Trophoblast cell (in vitro differentiated cells and primary cell): ENCODE measurements around the gene CLTCL1.

ENCODE experiments used
- DNase-seq, 2 donors: peaks; one replicate each; pipeline ENCODE4 v3.0.0-alpha.2; 2016
- H2AFZ ChIP-seq: 2 replicates; pipeline ENCODE4 v1.6.1; 2013; ENCODE audit warnings: low read length, moderate library complexity, mild to moderate bottlenecking; ENCODE audit not compliant: insufficient read depth, poor library complexity
- H2AK5ac ChIP-seq: 2 replicates; pipeline ENCODE4 v1.6.1; 2013; ENCODE audit warnings: mild to moderate bottlenecking, low read length
- H2BK120ac ChIP-seq: 2 replicates; pipeline ENCODE4 v1.6.1; 2013; ENCODE audit warnings: low read length, mild to moderate bottlenecking, moderate library complexity; ENCODE audit not compliant: insufficient read depth, poor library complexity
- H2BK12ac ChIP-seq: 2 replicates; pipeline ENCODE4 v1.6.1; 2013; ENCODE audit warnings: mild to moderate bottlenecking, low read length, moderate library complexity
- H2BK5ac ChIP-seq: 2 replicates; pipeline ENCODE4 v1.6.1; 2013; ENCODE audit warnings: low read length, low read depth, moderate library complexity, mild to moderate bottlenecking; ENCODE audit not compliant: poor library complexity
- H3K14ac ChIP-seq: 2 replicates; pipeline ENCODE4 v1.6.1; 2013; ENCODE audit warnings: mild to moderate bottlenecking, low read length
- H3K18ac ChIP-seq: 2 replicates; pipeline ENCODE4 v1.6.1; 2013; ENCODE audit warnings: mild to moderate bottlenecking, low read length
- H3K23ac ChIP-seq: 2 replicates; pipeline ENCODE4 v1.6.1; 2013; ENCODE audit warnings: low read length
- H3K27ac ChIP-seq: 2 replicates; pipeline ENCODE4 v1.5.1; 2013; ENCODE audit warnings: low read depth, mild to moderate bottlenecking, inconsistent platforms, low read length, moderate library complexity
- H3K27me3 ChIP-seq: 2 replicates; pipeline ENCODE4 v1.6.1; 2013; ENCODE audit warnings: inconsistent platforms, mild to moderate bottlenecking, low read length, moderate library complexity; ENCODE audit not compliant: insufficient read depth
- H3K36me3 ChIP-seq, 2 experiments: 1 replicate in 1 of 2; 2 replicates in 1 of 2; pipeline ENCODE4 v1.6.1; 2013; ENCODE audit warnings: low read length in 2 of 2, mild to moderate bottlenecking in 2 of 2, moderate library complexity in 1 of 2; ENCODE audit not compliant: insufficient read depth in 2 of 2, control insufficient read depth in 1 of 2
- H3K4ac ChIP-seq: 2 replicates; pipeline ENCODE4 v1.6.1; 2013; ENCODE audit warnings: low read depth, mild to moderate bottlenecking, low read length, moderate library complexity
- H3K4me1 ChIP-seq, 2 experiments: 1 replicate in 1 of 2; 2 replicates in 1 of 2; pipeline ENCODE4 v1.6.1; 2013; ENCODE audit warnings: low read length in 2 of 2, mild to moderate bottlenecking in 2 of 2, moderate library complexity in 1 of 2; ENCODE audit not compliant: insufficient read depth in 2 of 2, control insufficient read depth in 1 of 2
- H3K4me2 ChIP-seq: 2 replicates; pipeline ENCODE4 v1.6.1; 2013; ENCODE audit warnings: inconsistent platforms, mild to moderate bottlenecking, low read length, moderate library complexity
- H3K4me3 ChIP-seq: 2 replicates; pipeline ENCODE4 v1.5.1; 2013; ENCODE audit warnings: mild to moderate bottlenecking, low read depth, low read length, inconsistent platforms
- H3K79me1 ChIP-seq: one replicate; pipeline ENCODE4 v1.6.1; 2013; ENCODE audit warnings: low read length
- H3K79me2 ChIP-seq: 2 replicates; pipeline ENCODE4 v1.6.1; 2013; ENCODE audit warnings: low read length, mild to moderate bottlenecking; ENCODE audit not compliant: control insufficient read depth, insufficient read depth, poor library complexity
- H3K9ac ChIP-seq: 2 replicates; pipeline ENCODE4 v1.6.1; 2013; ENCODE audit warnings: mild to moderate bottlenecking, low read length
- H3K9me3 ChIP-seq: 2 replicates; pipeline ENCODE4 v1.6.1; 2013; ENCODE audit warnings: low read depth, mild to moderate bottlenecking, control low read depth, inconsistent platforms, low read length; ENCODE audit not compliant: insufficient read depth
- H4K12ac ChIP-seq: 2 replicates; pipeline ENCODE4 v1.6.1; 2013; ENCODE audit warnings: low read depth, mild to moderate bottlenecking, low read length, moderate library complexity
- H4K8ac ChIP-seq: 2 replicates; pipeline ENCODE4 v1.6.1; 2013; ENCODE audit warnings: low read depth, mild to moderate bottlenecking, low read length, moderate library complexity
- H4K91ac ChIP-seq: one replicate; pipeline ENCODE4 v1.6.1; 2013; ENCODE audit warnings: low read depth, mild to moderate bottlenecking, low read length, moderate library complexity
- WGBS: extraction: QIAGEN DNeasy Blood & Tissue Kit; methylation state at CpG from one replicate; pipeline ENCODE4 v1.1.7; 2013; ENCODE audit warnings: missing lambda C conversion rate; ENCODE audit not compliant: insufficient read length, insufficient coverage; ENCODE audit errors: extremely low coverage; 5-methylcytosine and 5-hydroxymethylcytosine counted together

The CLTCL1 gene

GRCh38 chr22:19229600-19229999 lies 61.9 kb downstream of the CLTCL1 start:
- Histone ChIP-seq H3K4me2 (no peak overlapping the region), H3K4ac (no peak overlapping the region), H3K4me3 (no peak overlapping the region), H3K79me1 (no peaks in the 10 kb centered on the region), H3K14ac (no peak overlapping the region), H2AK5ac (no peak overlapping the region), H2BK5ac (no peak overlapping the region), H2BK12ac (no peak overlapping the region), H3K9me3 (no peaks in the 10 kb centered on the region), H4K8ac (no peak overlapping the region), H3K36me3 (peaks cover 9 to 16% of the 10 kb centered on the region in 2 experiments), H3K79me2 (no peaks in the 10 kb centered on the region), H3K18ac (no peak overlapping the region), H3K23ac (no peak overlapping the region), H3K27me3 (no peaks in the 10 kb centered on the region), H3K9ac (no peak overlapping the region), H4K91ac (no peak overlapping the region), H3K27ac (no peak overlapping the region), H3K4me1 (no peaks in the 10 kb centered on the region), H2AFZ (no peak overlapping the region), H4K12ac (no peak overlapping the region), H2BK120ac (no peak overlapping the region)
- no peak for DNase-seq
- WGBS = no CpG with 5 or more reads among the region's 2 CpGs

DNA sequence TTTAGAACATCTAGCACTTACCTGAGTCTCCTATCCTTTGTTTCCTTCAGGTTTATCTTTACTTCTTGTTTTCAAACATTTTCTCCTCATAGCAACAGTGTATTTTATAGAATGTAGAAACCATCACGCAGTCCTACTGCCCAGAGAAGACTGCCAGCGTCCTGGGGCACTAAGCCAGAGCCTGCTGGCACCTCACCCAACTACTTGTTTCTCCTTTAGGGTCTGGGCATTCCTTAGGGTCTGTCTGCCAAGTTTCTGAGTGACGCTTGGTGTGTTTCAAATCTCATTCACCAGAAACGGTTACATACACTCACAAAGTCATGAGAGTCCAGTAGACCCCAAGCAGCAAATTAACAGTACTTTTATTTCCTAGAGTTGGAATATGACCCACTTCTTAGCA lies 63.3 kb downstream of the CLTCL1 start:
- no peak overlapping the region for H4K12ac ChIP-seq

DNA sequence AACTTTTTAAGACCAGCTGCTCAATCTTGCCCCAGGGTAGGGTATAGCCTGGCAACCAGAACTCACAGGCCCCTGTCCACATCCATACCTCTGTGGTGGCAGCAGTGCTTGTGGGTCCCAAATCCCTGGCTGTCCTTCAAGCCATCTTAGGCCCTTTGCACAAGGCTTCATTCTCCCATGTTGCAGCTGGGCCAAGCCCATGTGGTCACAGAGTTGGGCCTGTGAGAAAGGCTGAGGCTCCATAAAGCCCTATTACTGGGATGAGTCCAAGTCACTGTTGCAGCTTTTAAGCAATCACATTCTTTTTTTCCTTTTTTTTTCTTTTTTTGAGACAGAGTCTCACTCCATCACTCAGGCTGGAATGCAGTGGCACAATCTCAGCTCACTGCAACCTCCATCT lies 65.1 kb downstream of the CLTCL1 start:
- H3K9ac ChIP-seq = no peak overlapping the region
- H3K4me1 ChIP-seq = no peaks in the 10 kb centered on the region
- H3K9me3 ChIP-seq = no peaks in the 10 kb centered on the region
- H3K4me2 ChIP-seq = no peak overlapping the region
- no peak overlapping the region for H3K14ac ChIP-seq
- no peak overlapping the region for H4K12ac ChIP-seq
- H3K36me3 ChIP-seq = peaks cover 12 to 21% of the 10 kb centered on the region in 2 experiments
- no peak overlapping the region for H4K91ac ChIP-seq
- no peak overlapping the region for H2AFZ ChIP-seq
- H3K27ac ChIP-seq = no peak overlapping the region
- no peak overlapping the region for H4K8ac ChIP-seq
- H2BK5ac ChIP-seq = no peak overlapping the region
- no peak overlapping the region for H2AK5ac ChIP-seq
- H2BK120ac ChIP-seq = no peak overlapping the region
- H3K23ac ChIP-seq = no peak overlapping the region
- H2BK12ac ChIP-seq = no peak overlapping the region
- no peak overlapping the region for H3K4ac ChIP-seq
- no peak overlapping the region for H3K18ac ChIP-seq
- H3K27me3 ChIP-seq = no peaks in the 10 kb centered on the region
- DNase-seq = no peak
- H3K4me3 ChIP-seq = no peak overlapping the region
- H3K79me1 ChIP-seq = no peaks in the 10 kb centered on the region
- H3K79me2 ChIP-seq = no peaks in the 10 kb centered on the region

More for the DNA sequence above, 63.3 kb downstream of the CLTCL1 start:
- no peaks in the 10 kb centered on the region for H3K27me3 ChIP-seq
- no peak overlapping the region for H2AK5ac ChIP-seq
- H2BK5ac ChIP-seq = no peak overlapping the region
- WGBS = no CpG with 5 or more reads among the region's 4 CpGs
- no peaks in the 10 kb centered on the region for H3K4me1 ChIP-seq
- no peak overlapping the region for H3K14ac ChIP-seq
- no peaks in the 10 kb centered on the region for H3K79me1 ChIP-seq
- no peak overlapping the region for H2AFZ ChIP-seq
- no peak overlapping the region for H3K4ac ChIP-seq
- no peak overlapping the region for H4K8ac ChIP-seq
- H3K23ac ChIP-seq = no peak overlapping the region
- H2BK12ac ChIP-seq = no peak overlapping the region
- H3K4me2 ChIP-seq = no peak overlapping the region
- no peaks in the 10 kb centered on the region for H3K9me3 ChIP-seq
- H3K4me3 ChIP-seq = no peak overlapping the region
- H3K79me2 ChIP-seq = no peaks in the 10 kb centered on the region
- no peak overlapping the region for H2BK120ac ChIP-seq
- H3K36me3 ChIP-seq = peaks cover 7 to 17% of the 10 kb centered on the region in 2 experiments
- no peak for DNase-seq
- no peak overlapping the region for H3K9ac ChIP-seq
- no peak overlapping the region for H4K91ac ChIP-seq
- no peak overlapping the region for H3K18ac ChIP-seq
- H3K27ac ChIP-seq = no peak overlapping the region

DNA sequence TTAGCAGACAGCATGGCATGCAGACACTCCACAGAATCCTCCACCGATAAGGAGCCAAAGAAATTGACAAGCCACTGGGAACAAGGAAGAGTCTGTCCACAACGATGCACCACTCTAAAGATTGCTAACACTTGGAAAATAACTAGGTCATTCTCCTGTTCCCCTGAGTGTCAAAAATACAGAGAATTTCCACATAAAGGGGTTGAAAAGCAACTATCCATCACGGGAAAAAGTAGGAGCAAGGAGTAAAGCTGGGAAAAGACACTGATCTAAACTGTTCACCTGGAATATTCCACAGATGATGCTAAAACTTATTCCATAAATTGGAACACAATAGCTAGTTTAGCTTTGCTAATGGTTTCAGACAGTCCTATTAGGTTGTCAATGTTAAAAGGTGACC lies 66.0 kb downstream of the CLTCL1 start:
- no peaks in the 10 kb centered on the region for H3K27me3 ChIP-seq
- no CpG with 5 or more reads among the region's 3 CpGs for WGBS

More for the DNA sequence above, 66.0 kb downstream of the CLTCL1 start:
- Histone ChIP-seq H3K4me1 (no peaks in the 10 kb centered on the region), H4K8ac (no peak overlapping the region), H3K79me2 (no peaks in the 10 kb centered on the region), H4K91ac (no peak overlapping the region), H3K9me3 (no peaks in the 10 kb centered on the region), H3K9ac (no peak overlapping the region), H3K23ac (no peak overlapping the region), H3K4me3 (no peak overlapping the region), H3K27ac (no peak overlapping the region), H3K36me3 (peaks cover 14 to 24% of the 10 kb centered on the region in 2 experiments), H3K18ac (no peak overlapping the region), H2AK5ac (no peak overlapping the region), H2AFZ (no peak overlapping the region), H3K79me1 (no peaks in the 10 kb centered on the region), H2BK12ac (no peak overlapping the region), H2BK5ac (no peak overlapping the region), H3K4ac (no peak overlapping the region), H2BK120ac (no peak overlapping the region), H3K4me2 (no peak overlapping the region), H3K14ac (no peak overlapping the region), H4K12ac (no peak overlapping the region)
- DNase-seq = no peak
